Measurements from ENCODE around the gene APBA2. TPM values are rescaled to one million over a fixed set of nuclear protein-coding genes. Genes with fewer than 3 reads are reported as not detected.

Gene APBA2
- total and polyA plus RNA-seq, 8 donors: 0.45 to 13.3 (median 2.0) TPM; not detected in 1

DNA sequence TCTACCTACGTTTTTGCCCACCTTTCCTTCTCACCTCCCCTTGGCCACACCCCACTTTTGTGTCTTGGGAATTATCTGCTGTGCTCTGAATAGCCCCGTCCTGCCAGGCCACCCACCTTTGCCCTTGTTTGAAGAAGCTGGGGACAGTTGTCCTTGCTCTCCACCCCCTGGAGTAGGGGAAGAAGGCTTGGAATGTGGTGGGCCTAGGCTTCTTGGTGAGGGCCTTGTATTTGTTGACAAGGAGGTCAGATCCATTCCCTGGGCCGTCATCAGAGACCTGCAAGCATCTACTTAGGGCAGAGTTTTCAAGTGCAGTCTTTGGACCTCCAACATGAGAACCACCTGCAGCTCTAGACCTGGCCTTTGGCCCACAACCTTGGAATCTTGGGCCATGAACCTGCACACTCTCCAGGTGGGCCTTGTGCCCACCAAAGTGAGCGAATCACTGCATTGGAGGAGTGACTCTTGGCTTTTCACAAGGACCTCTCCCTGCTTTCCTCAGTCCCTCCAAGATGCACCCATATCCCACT is 160.6 kb downstream of the APBA2 start:
- WGBS, 5 donors: 38 to 69% (median 56%) methylated on average over 4 of the region's 4 CpGs
- Histone ChIP-seq H3K27ac (no peak overlapping the region), H3K9me3 (no peaks in the 10 kb centered on the region), H3K27me3 (no peaks in the 10 kb centered on the region), H3K4me3 (no peak overlapping the region), H3K4me1 (no peaks in the 10 kb centered on the region), H3K36me3 (no peaks in the 10 kb centered on the region)
- no peak for DNase-seq
- no peak for TF ChIP-seq EP300 (IDR thresholded peaks at IDR 0.05)
- TF ChIP-seq POLR2A (IDR thresholded peaks at IDR 0.05): no peak
- TF ChIP-seq POLR2AphosphoS5 (IDR thresholded peaks at IDR 0.05): no peak
- intact Hi-C loops (cut with DNase I; ENCODE audit: low total_unique reads): no loop called here

DNA sequence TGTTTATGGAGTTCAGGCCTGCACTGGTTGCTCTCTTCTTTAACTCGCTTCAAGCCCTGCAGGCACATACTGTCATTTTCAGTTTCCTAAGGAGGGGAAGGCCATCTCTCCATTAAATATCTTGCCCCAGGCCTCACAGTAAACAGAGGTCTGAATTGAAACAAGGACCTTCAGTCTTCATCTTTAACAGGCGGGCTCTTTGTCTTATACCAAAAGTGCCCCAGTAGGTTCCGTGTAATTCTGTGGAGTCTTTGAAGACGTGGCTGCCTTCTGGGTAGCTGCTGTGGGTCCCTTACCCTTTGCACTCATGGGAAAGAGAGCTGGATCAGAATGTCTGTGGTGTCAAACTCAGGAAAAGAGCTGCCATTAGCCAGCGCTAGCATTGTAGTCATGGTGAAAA is 161.2 kb downstream of the APBA2 start:
- whole genome bisulfite sequencing, 5 donors: 87 to 92% (median 91%) methylated on average over 5 of the region's 5 CpGs
- no peaks in the 10 kb centered on the region for H3K4me1 ChIP-seq
- no peak for DNase-seq
- TF ChIP-seq EP300 (IDR thresholded peaks at IDR 0.05) (no peak), POLR2AphosphoS5 (IDR thresholded peaks at IDR 0.05) (no peak), POLR2A (IDR thresholded peaks at IDR 0.05) (no peak)
- TF ChIP-seq, protein P1, sequence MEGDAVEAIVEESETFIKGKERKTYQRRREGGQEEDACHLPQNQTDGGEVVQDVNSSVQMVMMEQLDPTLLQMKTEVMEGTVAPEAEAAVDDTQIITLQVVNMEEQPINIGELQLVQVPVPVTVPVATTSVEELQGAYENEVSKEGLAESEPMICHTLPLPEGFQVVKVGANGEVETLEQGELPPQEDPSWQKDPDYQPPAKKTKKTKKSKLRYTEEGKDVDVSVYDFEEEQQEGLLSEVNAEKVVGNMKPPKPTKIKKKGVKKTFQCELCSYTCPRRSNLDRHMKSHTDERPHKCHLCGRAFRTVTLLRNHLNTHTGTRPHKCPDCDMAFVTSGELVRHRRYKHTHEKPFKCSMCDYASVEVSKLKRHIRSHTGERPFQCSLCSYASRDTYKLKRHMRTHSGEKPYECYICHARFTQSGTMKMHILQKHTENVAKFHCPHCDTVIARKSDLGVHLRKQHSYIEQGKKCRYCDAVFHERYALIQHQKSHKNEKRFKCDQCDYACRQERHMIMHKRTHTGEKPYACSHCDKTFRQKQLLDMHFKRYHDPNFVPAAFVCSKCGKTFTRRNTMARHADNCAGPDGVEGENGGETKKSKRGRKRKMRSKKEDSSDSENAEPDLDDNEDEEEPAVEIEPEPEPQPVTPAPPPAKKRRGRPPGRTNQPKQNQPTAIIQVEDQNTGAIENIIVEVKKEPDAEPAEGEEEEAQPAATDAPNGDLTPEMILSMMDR (IDR thresholded peaks at IDR 0.05): no peak
- no peaks in the 10 kb centered on the region for H3K27me3 ChIP-seq
- intact Hi-C loops (cut with DNase I; ENCODE audit: low total_unique reads): no loop called here
- no peak overlapping the region for H3K4me3 ChIP-seq
- H3K9me3 ChIP-seq: no peaks in the 10 kb centered on the region
- H3K27ac ChIP-seq: no peak overlapping the region
- H3K36me3 ChIP-seq: no peaks in the 10 kb centered on the region

DNA sequence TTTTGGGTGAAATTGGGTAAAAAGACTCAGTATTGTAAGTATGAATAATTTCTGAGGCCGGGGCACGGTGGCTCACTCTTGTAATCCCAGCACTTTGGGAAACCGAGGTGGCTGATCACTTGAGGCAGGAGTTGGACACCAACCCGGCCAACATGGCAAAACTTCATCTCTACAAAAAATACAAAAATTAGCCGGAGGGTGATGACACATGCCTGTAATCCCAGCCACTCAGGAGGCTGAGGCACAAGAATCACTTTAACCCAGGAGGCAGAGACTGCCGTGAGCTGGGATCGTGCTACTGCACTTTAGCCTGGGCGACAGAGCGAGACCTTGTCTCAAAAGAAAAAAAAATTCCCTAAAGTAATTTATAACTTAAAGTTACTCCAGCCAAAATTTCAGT is 162.2 kb downstream of the APBA2 start:
- WGBS, 5 donors: 88 to 95% (median 93%) methylated on average over 9 of the region's 9 CpGs
- TF ChIP-seq, protein P1 (IDR thresholded peaks at IDR 0.05): no peak
- no peak for TF ChIP-seq POLR2A (IDR thresholded peaks at IDR 0.05)
- TF ChIP-seq EP300 (IDR thresholded peaks at IDR 0.05): no peak
- no peak for TF ChIP-seq POLR2AphosphoS5 (IDR thresholded peaks at IDR 0.05)
- intact Hi-C loops (cut with DNase I; ENCODE audit: low total_unique reads): no loop called here

DNA sequence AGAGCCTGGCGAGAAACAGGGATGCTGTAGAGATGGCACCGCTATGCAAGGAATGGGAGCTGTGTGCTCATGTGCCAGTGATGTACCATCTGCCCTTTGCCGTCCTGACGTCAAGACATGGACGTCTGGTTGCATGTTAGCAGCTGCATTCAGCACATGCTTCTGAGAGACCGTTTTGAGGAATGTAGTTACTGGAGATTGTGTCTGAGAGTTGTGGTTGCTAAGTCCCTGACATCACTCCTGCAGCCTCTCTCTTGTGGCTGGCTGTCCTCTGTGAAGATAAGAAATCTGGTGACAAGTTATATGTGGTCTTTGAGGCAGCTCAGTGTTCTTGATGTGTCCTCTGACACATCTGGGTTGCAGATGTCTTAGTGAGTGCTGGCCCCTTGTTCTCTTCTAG is 165.1 kb downstream of the APBA2 start:
- no peak overlapping the region for H3K27ac ChIP-seq
- no peaks in the 10 kb centered on the region for H3K27me3 ChIP-seq
- WGBS, 5 donors: 63 to 88% (median 73%) methylated on average over 5 to 6 of the region's 6 CpGs
- H3K4me1 ChIP-seq: no peaks in the 10 kb centered on the region
- no peak overlapping the region for H3K4me3 ChIP-seq
- no peak for TF ChIP-seq POLR2AphosphoS5 (IDR thresholded peaks at IDR 0.05)
- TF ChIP-seq, protein P1 (IDR thresholded peaks at IDR 0.05): no peak
- no peak for TF ChIP-seq EP300 (IDR thresholded peaks at IDR 0.05)
- no peak for TF ChIP-seq POLR2A (IDR thresholded peaks at IDR 0.05)
- no peaks in the 10 kb centered on the region for H3K36me3 ChIP-seq
- DNase-seq: peak in 1 of 2 donors; percentile 26
- intact Hi-C loops (cut with DNase I; ENCODE audit: low total_unique reads): no loop called here
- peaks cover 0 to 16% (median 9%) of the 10 kb centered on the region in 4 donors for H3K9me3 ChIP-seq

More for the DNA sequence above, 162.2 kb downstream of the APBA2 start:
- H3K9me3 ChIP-seq: peaks cover 0 to 7% (median 5%) of the 10 kb centered on the region in 4 donors
- no peak overlapping the region for H3K27ac ChIP-seq
- no peaks in the 10 kb centered on the region for H3K27me3 ChIP-seq
- no peak overlapping the region for H3K4me3 ChIP-seq
- no peaks in the 10 kb centered on the region for H3K4me1 ChIP-seq
- DNase-seq: no peak
- no peaks in the 10 kb centered on the region for H3K36me3 ChIP-seq

DNA sequence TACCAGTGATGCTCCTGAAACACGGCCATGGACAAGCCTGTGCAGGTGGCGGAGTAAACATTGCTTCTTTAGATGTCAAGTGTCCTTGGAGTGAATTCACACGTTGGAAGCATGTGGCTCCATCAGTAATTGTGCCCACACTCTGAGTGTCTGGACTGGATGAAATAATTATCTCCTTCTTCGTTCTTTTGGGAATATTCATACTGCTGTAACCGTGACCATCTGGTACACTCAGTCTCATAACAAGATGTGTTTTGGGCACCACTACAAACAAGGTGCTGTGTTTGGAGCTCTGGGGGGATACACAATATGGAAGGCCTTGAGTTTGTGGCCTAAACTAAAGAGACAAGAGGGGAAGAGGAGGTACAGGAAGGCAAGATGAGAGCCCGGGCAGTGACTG is 165.6 kb downstream of the APBA2 start:
- DNase-seq: no peak
- TF ChIP-seq POLR2AphosphoS5 (IDR thresholded peaks at IDR 0.05) (no peak), EP300 (IDR thresholded peaks at IDR 0.05) (no peak)
- no peaks in the 10 kb centered on the region for H3K36me3 ChIP-seq
- 75 to 88% (median 81%) methylated on average over 6 of the region's 6 CpGs for WGBS, 5 donors
- no peak overlapping the region for H3K4me3 ChIP-seq
- intact Hi-C loops (cut with DNase I; ENCODE audit: low total_unique reads): no loop called here
- H3K4me1 ChIP-seq: no peaks in the 10 kb centered on the region
- H3K9me3 ChIP-seq: peaks cover 0 to 16% (median 9%) of the 10 kb centered on the region in 4 donors
- H3K27me3 ChIP-seq: no peaks in the 10 kb centered on the region
- H3K27ac ChIP-seq: no peak overlapping the region

All from stomach (tissue), 9 donors.